HG03354 (cell line): ENCODE data around the gene CTBP2.

ENCODE experiments used
- ATAC-seq: cut with Tn5 transposase; IDR thresholded peaks from one replicate; pipeline ENCODE4 v1.9.1; 2021; ENCODE audit warnings: mild to moderate bottlenecking; ENCODE audit not compliant: unreplicated experiment, poor library complexity, severe bottlenecking

Gene CTBP2

DNA sequence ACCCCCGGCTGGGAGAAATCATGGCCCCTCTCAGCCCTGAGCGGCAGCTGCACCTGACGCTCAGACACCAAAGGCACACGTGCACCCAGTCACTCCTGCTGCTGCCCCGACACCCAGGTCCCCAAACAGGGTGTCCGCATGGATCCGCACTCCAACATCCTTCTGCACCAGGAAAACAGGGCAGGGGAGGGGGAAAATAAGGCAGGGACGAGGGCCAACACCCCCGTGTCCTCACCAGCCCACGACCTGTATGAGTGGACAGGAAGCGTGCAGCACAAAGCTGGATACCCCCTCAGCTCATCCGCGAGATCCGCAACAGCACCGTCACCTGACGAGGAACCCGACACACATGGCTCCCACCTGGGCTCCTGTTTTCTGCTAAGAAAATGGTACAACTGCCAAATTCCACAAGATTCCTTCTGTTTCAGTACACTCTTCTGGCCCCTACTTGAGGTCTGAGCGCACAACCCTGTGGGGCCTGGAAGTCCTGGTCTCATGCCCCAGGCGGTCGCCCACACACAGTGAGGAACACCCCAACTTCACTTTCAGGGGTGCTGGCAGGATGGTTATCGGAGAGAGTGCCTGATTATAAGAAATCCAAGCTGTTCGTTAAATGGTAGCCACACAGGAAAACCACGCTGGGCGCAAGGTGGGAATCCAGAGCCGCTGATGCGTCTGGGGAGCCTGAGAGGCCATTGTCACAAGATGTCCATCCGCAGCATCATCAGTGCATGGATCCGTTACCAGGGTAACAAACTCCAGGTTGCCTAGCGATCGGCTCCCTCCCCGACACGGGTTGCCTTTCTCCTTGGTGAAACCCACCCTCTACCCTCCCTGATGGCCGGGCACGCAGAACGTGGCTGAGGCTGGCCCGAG is 154.8 kb downstream of the CTBP2 start:
- no peak for ATAC-seq

DNA sequence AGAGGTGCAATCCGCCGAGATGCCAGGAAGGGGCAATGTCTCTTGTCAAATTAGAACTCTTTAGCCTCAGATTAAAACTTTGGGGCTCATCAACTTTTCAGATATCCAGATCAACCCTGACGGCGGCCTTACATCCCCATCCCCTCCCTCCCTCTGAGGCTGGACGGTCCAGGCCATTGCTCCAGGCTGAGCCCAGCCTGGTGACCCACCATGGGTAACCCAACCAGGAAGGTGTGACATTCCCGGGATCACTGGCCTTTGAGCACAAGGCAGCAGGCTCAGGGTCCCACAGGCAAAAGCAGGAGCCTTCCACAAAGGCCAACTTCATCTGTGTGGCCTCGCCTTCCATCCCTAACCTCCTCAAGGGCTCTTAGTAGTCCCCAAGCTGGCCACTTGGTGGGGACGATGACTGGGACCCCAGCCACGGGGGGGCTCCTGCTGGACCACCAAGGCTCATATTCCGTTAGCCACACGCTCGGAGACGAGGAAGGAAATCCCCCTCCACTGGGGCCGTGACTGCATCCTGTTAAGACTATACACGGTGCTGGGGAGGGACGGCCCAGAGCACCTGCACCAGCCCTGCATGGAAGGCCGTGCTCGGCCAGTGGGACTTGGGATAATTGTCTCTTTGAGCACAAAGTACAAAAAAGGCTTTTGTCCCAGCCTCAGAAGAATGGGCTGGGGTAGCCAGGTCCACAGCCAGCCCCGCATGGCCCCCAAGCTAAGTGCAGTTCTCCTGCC is 155.6 kb downstream of the CTBP2 start:
- ATAC-seq = no peak

DNA sequence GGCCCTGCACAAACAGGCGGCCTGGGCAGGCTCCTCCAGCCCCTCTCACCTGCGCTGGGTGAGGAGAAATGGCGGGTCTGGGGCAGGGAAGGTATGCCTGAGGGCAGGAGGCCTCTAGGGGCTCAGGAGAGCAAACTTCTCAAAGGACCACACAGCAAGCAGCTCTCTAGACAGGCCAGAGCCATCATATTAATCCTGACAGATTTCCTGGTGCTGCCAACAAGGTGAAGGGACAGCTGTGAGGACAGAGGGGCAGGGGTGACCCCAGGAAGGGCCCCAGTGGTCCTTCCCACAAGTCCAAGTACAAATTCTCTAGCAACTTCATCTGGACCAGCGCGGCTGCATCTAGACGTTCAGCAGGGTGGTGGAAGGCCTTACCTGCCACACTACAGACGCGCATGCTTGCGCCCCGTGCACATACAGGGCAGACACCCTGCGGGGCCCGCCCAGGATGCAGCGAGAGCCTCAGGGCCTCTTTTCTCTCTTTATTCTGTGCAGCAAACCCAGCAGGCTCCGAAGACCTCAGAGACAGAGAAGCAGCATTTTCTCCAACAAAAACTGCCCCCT is 156.4 kb downstream of the CTBP2 start:
- no peak for ATAC-seq

DNA sequence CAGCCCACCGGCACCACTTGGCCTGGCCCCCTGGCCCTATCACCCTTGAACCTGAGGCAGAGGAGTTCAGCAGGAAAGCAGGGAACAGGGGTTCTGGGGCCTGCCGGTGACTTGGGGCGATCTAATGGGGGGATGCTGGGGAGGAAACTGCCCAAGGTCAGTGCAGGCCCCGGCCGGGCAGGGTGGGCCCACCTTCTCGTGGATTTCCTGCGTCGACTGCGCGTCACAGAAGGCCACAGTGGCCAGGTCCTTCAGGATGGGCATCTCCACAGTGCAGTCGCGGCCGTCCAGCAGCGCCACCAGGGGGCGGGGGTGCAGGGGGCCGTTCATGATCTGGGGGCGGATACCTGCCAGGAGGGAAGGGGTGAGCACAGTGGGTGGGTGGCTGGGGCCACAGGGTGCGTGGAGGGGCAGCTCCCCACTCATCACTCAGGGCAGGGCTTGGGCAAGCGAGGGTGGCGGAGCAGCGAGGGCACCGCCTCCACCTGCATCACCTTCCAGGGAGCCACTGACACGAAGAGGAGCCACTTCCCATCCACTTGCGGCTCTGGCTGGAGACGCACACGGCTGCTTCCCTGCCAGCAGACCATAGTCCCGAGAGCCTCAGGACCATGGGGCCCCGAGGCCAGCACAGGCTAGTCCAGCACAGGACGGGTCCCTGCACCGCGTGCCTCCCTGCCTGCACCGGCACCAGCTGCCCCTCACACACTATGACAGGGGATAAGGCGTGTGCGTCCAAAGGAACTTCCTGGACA is 157.0 kb downstream of the CTBP2 start:
- no peak for ATAC-seq

DNA sequence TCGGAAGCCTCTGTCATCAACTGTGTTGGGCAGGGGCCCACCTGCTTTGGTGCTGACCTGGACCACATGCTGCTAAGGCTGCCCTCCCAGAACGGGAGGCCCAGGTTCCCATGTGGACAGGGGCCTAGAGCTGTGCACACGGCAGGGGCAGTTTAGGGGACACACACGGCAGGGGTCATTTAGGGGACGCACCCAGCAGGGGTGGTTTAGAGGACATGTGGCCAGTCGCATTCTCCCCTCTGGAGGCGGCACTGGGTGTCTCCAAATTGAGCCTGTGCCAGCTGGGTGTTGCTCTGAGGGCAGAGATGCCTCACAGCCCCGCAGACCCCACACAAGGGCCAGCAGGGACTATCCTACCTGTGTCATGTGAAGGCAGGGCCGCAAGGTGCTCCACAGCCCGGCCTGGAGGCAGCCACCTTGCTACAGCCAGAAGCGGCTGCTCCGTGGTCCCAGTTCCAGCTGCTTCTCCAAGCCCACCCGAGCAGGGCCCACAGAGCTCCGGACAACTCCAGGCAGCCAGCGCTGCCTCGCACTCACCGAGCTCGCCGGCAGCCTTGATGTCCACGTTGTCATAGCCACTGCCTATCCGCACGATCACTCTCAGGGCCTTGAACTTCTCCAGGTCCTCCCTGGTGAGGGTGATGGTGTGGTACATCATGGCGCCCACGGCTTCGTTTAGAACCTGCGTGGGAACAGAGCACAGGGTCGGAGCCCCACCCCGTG is 157.8 kb downstream of the CTBP2 start:
- ATAC-seq = no peak

DNA sequence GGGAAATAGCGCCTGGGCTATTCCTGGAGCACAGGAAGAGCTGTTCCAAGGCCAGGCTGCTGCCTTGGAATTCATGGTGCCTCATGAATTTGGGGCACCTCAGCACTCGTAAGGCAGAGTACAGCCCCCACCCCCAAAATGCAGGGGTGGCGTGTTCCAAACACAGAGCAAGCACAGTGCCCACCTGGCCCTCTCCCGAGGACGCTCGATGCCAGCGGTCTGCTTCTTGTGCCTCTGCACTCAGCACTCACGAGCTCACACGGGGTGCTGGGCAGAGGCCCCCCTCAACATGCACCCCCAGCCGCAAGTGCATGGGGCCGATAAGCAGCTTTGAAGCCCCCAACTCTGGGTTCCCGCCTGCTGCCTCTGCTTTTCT is 158.3 kb downstream of the CTBP2 start:
- no peak for ATAC-seq

DNA sequence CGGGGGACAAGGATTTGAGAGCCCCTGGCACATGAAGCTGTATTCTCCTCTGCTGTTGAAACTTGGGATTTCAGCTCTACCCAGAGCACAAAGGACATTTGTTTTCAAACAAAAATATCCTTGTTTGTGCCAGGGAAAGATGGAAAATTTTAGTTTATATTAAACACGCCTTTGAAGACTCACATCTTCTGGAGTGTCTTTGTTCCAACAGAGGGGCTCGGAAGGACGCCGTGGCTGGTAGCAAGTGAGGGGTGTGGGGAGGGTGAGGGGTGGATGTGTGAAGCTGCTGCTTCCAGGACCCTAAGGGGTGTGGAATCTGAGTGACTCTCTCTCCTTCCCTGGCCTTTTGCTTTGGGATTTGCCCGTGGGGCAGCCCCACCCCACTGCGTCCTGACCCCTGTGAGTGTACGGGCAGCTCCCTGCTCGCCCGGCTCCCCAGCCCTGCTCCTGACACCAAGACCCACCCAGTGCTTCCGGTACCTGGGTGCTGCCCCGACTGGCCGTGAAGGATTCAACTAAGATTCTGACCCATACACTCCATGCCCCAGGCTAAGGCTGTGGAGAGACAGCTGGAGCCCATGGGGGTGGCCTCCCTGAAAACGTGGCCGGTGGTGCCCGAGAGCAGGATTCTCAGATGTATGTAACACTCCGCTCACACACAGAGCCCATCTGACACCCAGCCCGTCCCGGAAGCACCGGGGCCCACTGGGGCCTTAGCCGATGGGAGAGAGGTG is 158.9 kb downstream of the CTBP2 start:
- ATAC-seq = no peak

DNA sequence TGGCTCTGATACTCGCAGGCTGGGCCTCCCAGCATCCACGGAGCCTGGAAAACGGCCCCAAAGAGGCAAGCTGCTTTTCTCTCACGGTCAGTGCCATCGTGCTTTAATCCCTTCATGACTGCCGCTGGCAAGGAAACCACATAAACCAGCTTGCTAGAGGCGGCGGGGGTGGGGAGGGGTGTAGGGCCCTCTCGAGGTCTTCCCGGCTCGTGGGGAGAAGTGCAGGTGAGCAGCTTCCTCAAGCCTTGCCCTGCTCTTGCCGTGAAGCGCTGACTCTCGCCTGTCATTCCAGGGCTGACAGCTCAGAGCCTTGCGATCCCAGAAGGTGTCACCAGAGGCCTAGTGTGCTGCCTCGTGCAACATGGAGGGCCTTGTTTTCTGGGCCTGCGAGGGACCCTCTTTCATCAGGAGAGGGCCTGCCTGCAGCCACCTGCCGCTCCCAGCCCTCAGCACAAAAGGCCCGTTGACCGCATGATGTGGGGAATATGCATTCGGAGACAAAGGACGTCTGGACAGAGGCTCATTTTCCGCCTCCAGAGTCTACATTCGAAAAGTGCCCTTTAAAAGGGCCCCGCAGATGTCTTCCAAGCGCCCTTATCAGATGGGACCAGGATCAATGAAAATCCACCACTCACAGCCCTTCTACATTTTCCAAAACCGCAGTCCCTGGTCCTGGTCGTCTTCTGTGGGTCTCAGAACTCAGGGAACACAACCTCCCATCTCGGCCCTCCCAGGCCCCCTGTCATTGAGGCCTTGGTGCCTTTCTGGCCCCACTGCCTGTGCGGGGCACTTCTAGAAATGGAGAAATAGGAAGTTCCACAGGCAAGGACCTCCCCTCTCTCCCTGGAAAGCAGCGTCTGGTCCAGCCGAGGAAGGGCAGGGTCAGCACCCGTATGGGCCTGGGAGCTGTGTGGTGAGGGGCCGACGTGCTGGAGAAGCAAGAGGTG is 159.7 kb downstream of the CTBP2 start:
- no peak for ATAC-seq

DNA sequence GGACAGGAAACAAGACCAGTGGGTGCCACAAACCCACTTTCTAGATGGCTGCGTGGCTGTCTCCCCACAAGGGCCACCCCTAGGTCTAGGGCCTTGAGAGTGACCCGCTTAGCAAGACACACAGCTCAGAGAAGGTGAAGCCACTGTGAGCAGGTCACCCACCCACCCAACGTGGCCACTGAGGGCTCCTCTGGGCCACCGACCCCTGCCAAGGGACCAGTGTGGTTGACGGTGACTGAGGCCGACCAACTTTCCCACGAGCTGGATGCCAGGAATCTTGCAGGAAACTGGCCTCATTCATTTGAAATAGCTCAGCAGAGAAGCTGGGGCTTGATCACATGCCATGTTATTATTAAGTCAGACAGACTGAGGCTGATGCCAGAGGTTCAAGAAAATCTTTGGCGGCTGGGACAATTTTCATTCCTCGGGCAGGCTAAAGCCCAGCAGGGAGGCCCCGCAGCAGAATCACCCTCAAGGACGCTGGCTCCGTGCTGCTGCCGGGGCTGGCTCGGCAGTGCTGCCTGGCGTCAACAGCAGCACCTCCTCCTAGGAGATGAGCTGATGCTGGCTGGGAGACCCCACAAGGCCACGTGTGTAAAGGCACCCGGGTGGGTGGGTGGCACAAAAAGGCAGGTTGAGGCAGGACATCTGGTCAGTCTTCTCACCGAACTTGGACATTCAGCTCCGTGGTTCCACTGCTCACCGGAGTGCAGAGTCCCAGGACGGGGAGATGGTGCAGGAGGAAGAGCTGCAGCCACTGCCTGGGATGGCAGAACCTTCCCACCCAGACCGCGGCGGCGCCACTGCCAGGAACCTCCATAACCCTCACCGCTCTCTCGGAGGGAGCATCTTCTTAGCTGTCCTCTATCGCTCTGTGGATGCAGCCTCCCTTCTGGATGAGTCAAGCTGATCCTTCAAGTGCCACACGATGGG is 160.7 kb downstream of the CTBP2 start:
- no peak for ATAC-seq

DNA sequence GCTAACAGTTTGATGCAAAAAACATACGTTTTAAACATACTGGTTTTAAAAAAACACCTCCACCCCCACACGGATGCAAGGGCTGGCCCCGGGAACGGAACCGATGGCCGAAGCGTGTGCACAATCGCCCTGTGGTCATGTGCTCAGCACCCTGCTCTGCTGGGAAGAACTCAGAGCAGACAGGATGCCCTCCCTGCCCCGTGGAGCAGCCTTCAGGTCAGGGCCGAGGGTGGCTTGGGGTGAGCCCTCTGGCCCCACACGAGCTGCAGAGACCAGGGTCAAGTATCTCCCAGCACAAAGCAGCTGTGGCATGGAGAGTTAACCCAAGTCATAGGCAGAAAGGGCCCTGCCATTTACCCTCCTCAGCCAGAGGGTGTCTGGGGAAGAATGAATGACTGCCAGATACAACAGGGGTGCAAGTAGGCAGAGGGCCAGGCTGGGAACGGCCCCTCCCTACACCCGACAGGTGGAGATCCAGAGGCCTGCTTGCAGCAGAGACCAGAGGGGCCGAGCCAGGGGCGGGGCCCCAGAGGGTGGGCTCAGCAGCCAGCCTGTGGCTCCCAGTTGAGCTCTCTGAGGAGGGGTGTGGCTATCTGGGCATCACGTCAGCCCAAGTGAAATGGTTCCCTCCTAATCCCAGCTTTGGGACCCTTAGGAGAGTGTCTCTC is 161.6 kb downstream of the CTBP2 start:
- ATAC-seq = no peak

DNA sequence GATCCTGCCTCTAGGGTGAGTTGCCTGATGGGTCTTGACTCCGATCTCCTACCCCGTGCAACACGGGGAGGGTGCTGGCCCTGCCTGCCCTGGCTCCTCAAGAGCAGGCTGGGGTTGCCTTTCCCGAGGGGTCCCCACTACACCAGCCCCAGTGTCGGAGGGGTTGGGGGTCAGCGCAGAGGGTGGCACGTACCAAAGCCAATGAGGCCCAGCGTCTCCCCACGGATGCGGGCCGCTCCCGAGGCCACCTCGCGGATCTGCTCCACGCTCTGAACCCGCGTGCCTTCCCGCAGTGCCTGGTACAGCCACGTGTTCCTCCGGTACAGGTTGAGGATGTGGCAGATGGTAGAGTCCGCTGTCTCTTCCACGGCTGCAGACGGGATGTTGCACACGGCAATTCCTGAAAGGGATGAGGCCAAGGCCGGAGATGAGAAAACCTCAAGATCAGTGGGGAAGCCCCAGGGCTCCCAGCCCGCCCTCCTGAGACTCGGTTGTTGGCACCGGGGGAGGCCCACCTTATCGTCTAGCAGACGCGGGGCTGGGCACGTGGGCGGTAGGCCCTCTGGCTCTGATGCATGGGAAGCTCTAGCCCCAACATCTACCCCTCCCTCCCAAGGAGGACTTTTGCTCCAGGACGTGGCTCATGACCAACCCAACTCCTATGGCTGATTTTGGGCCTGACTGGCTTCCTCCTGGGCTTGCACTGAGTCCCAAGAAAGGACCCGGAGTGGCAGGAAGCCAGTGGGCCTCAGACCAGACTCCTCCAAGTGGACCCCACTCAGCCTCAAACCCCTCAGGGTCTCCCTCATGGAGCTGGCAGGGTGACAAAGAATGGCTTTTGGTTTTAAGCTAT is 162.4 kb downstream of the CTBP2 start:
- ATAC-seq = no peak

DNA sequence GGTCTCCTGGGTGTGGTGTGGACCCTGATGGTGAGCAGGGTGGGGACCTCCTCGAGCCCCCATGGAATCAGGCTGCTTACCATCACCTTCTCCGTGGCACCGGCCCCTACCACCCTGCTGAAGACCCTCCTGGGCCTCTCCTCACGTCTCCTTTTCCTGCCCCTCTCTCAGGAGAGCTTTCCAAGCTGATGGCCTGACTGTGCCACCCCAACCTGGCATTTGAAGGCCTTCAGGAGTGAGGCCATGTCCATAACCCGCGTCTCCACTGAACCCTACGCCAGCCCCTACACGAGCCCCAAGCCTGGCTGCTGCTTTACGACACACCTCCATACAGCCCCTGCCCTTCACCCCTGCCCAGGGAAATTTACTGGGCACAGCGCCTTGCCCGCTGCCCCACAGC is 163.1 kb downstream of the CTBP2 start:
- no peak for ATAC-seq

DNA sequence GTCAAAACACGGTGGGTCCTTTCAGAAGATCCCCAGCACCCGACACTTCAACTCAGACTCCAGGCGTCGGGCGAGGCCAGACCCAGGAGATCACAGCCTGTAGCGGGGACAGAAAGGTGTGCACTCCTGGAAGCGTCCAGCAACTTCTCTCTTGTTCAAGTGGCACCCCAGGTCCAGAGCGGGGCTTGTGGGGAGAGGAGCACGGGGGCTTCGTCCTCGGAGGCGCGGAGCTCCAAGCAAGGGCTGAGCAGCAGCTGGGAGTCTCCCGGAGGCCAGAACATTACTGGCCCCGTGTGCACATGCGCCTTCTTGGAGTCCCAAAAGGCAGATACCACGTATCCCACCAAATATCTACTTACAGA is 163.5 kb downstream of the CTBP2 start:
- ATAC-seq = no peak

DNA sequence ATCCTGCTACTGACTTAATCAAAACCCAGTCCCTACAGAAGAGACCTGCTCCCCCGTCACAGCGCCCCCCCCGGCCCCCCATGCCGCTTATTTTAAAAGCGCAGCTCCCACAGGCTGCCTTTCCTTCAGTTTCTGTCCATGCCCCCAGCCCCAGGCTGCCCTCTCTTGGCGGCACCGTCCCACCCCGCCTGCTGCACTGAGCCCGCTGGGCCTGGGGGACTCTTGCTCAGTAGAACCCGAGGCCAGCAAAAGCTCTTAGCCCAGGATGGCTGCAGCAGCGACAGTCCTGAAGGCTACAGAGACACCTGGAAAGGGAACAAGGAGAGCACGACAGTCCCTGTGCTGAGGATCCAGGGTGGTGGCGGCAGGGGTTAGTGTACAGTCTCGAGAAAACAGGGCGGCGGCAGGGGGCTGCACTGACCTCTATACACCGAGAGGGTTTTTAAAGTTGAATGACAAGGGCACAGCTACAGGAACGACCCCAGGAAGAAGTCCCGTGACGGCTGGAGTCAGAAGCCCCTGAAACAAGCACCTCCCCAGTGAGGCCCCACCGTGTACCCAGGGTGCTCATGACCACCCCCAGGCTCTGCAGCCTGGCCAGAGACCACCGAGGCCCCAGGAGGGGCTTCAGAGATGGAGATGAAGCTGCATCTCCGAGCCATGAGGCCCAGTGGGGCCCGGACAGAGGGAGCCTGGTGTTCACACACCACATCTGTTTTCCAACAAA is 164.1 kb downstream of the CTBP2 start:
- ATAC-seq = no peak

DNA sequence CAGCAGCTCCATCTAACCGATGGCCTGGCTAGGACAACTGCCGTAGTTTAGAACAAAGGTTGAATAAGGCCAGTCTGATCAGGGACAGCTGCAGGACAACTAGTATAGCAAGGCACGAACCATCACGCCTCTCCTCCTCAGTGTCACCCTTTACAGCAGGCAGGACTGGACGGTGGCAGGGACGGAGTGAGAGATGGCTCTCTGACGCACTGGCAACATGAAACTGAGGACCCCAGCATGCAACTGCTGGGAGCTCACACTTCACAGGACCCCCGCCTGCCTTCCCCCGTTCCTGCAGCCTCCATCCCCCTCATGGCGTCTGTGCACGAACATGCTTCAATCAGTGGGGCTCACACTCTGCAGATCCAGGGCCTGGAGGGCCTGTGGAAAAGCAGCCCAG is 164.8 kb downstream of the CTBP2 start:
- ATAC-seq = no peak
